ENCODE measurements around the gene LGALS3BP. TPM values are rescaled to one million over a fixed set of nuclear protein-coding genes. Genes with fewer than 3 reads are reported as not detected.

The LGALS3BP gene
- total RNA-seq, 1 experiment from 2014 or later: 389 TPM

GRCh38 chr17:78946631-78947030, 33.1 kb downstream of the LGALS3BP start:
- H4K20me1 ChIP-seq (ENCODE audit: insufficient read depth): no peaks in the 10 kb centered on the region
- no peaks in the 10 kb centered on the region for H3K9me3 ChIP-seq (ENCODE audit: control insufficient read depth in 1 of 2, insufficient read depth in 1 of 2, low read depth in 1 of 2, low read length in 2 of 2)
- no peaks in the 10 kb centered on the region for H3K27me3 ChIP-seq (ENCODE audit: insufficient read depth, low read length)
- no TSS peak for BruUV-seq (replicated peaks)
- TF ChIP-seq SRF (IDR thresholded peaks at IDR 0.05; ENCODE audit: low read depth): no peak
- TF ChIP-seq ATF3 (IDR thresholded peaks at IDR 0.05): no peak
- no peak for TF ChIP-seq EZH2phosphoT487 (IDR thresholded peaks at IDR 0.05; ENCODE audit: borderline replicate concordance)
- no peak for TF ChIP-seq POLR2A (IDR thresholded peaks at IDR 0.05; ENCODE audit: borderline replicate concordance, extremely low read depth, insufficient read depth, insufficient read length)
- H3K79me2 ChIP-seq (ENCODE audit: insufficient read depth, low read length): no peaks in the 10 kb centered on the region
- H3K9me2 ChIP-seq (ENCODE audit: insufficient read depth): 0 out of 2 replicates have a peak, but pooled peaks cover 4% of the 10 kb centered on the region
- H3K4me1 ChIP-seq (ENCODE audit: control insufficient read depth in 1 of 2, insufficient read depth in 2 of 2, low read length in 2 of 2): peaks cover 15 to 27% of the 10 kb centered on the region in 2 experiments
- H2AFZ ChIP-seq (ENCODE audit: low read depth, low read length, poor library complexity, severe bottlenecking): no peak overlapping the region
- no peak overlapping the region for H3K9ac ChIP-seq (ENCODE audit: low read length)
- H3K4me3 ChIP-seq (replicated peaks in 1 of 2; ENCODE audit: low read depth in 1 of 2, low read length in 2 of 2): no peak overlapping the region
- RAD21 ChIA-PET (ENCODE audit: low non-redundant PET in 1 of 2, low total read pairs in 2 of 2, uncharacterized antibody in 2 of 2, unreplicated experiment in 2 of 2): no interaction called here
- ATAC-seq (no peak), DNase-seq (ENCODE audit: low read depth, low spot score) (no peak)
- CTCF ChIA-PET: no interaction called here
- H3K36me3 ChIP-seq (ENCODE audit: control insufficient read depth in 1 of 2, insufficient read depth in 2 of 2, low read length in 2 of 2): no peaks in the 10 kb centered on the region
- intact Hi-C loops (cut with micrococcal nuclease): no loop called here
- POLR2A ChIA-PET: no interaction called here
- no peak overlapping the region for H3K27ac ChIP-seq (ENCODE audit: low read depth, low read length)
- no peak overlapping the region for H3K4me2 ChIP-seq (ENCODE audit: low read length)

- Histone ChIP-seq H3K27ac (ENCODE audit: low read depth, low read length) (no peak overlapping the region), H4K20me1 (ENCODE audit: insufficient read depth) (no peaks in the 10 kb centered on the region), H3K9me2 (ENCODE audit: insufficient read depth) (0 out of 2 replicates have a peak, but pooled peaks cover 4% of the 10 kb centered on the region), H3K4me3 (replicated peaks in 1 of 2; ENCODE audit: low read depth in 1 of 2, low read length in 2 of 2) (no peak overlapping the region), H3K4me2 (ENCODE audit: low read length) (no peak overlapping the region), H3K9me3 (ENCODE audit: control insufficient read depth in 1 of 2, insufficient read depth in 1 of 2, low read depth in 1 of 2, low read length in 2 of 2) (no peaks in the 10 kb centered on the region), H3K9ac (ENCODE audit: low read length) (no peak overlapping the region), H2AFZ (ENCODE audit: low read depth, low read length, poor library complexity, severe bottlenecking) (no peak overlapping the region), H3K4me1 (ENCODE audit: control insufficient read depth in 1 of 2, insufficient read depth in 2 of 2, low read length in 2 of 2) (peaks cover 15 to 27% of the 10 kb centered on the region in 2 experiments), H3K79me2 (ENCODE audit: insufficient read depth, low read length) (no peaks in the 10 kb centered on the region), H3K27me3 (ENCODE audit: insufficient read depth, low read length) (no peaks in the 10 kb centered on the region), H3K36me3 (ENCODE audit: control insufficient read depth in 1 of 2, insufficient read depth in 2 of 2, low read length in 2 of 2) (no peaks in the 10 kb centered on the region)
- BruUV-seq (replicated peaks): no TSS peak
- intact Hi-C loops (cut with micrococcal nuclease): no loop called here
- ChIA-PET POLR2A (no interaction called here), CTCF (no interaction called here), RAD21 (ENCODE audit: low non-redundant PET in 1 of 2, low total read pairs in 2 of 2, uncharacterized antibody in 2 of 2, unreplicated experiment in 2 of 2) (no interaction called here)
- DNase-seq (ENCODE audit: low read depth, low spot score) (no peak), ATAC-seq (no peak)
- TF ChIP-seq ZNF274 (IDR thresholded peaks at IDR 0.05; ENCODE audit: low read depth, low read length): no peak
- TF ChIP-seq POLR2A (IDR thresholded peaks at IDR 0.05; ENCODE audit: borderline replicate concordance, extremely low read depth, insufficient read depth, insufficient read length): no peak
- TF ChIP-seq SIN3A (IDR thresholded peaks at IDR 0.05; ENCODE audit: low read depth): no peak
- no peak for TF ChIP-seq SP1 (IDR thresholded peaks at IDR 0.05; ENCODE audit: low read depth)
- no peak for TF ChIP-seq ATF3 (IDR thresholded peaks at IDR 0.05)
- no peak for TF ChIP-seq SRF (IDR thresholded peaks at IDR 0.05; ENCODE audit: low read depth)
- no peak for TF ChIP-seq RAD21 (IDR thresholded peaks at IDR 0.05; ENCODE audit: low read depth)
- TF ChIP-seq ZBTB33 (IDR thresholded peaks at IDR 0.05; ENCODE audit: extremely low read depth, insufficient replicate concordance, low read length): no peak
- no peak for TF ChIP-seq CTCF (IDR thresholded peaks at IDR 0.05 in 2 of 3, conservative IDR thresholded peaks at IDR 0.05 in 1 of 3; ENCODE audit: borderline replicate concordance in 1 of 3, insufficient read depth in 1 of 3, low read depth in 2 of 3, low read length in 2 of 3)
- TF ChIP-seq ZFX (IDR thresholded peaks at IDR 0.05): no peak
Measured at GRCh38 chr17:78946131-78946530, 33.6 kb downstream of the LGALS3BP start.
